ENCODE measurements around the gene HELZ2.

The HELZ2 gene, protein sequence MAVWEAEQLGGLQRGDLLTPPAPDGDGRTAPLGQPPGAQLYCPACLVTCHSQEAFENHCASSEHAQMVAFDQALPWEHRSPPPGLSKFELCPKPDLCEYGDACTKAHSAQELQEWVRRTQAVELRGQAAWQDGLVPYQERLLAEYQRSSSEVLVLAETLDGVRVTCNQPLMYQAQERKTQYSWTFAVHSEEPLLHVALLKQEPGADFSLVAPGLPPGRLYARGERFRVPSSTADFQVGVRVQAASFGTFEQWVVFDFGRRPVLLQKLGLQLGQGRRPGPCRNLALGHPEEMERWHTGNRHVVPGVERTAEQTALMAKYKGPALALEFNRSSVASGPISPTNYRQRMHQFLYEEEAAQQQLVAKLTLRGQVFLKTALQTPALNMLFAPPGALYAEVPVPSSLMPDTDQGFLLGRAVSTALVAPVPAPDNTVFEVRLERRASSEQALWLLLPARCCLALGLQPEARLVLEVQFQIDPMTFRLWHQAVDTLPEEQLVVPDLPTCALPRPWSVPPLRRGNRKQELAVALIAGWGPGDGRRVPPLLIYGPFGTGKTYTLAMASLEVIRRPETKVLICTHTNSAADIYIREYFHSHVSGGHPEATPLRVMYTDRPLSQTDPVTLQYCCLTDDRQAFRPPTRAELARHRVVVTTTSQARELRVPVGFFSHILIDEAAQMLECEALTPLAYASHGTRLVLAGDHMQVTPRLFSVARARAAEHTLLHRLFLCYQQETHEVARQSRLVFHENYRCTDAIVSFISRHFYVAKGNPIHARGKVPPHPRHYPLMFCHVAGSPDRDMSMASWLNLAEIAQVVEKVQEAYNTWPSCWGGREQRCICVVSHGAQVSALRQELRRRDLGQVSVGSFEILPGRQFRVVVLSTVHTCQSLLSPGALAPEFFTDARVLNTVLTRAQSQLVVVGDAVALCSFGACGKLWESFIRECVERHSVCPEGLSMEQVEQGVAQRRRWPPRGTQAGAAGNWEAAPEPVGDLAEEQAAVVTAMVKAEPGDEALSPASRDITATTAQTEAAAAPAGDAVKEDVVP (N-terminal part only)

DNA sequence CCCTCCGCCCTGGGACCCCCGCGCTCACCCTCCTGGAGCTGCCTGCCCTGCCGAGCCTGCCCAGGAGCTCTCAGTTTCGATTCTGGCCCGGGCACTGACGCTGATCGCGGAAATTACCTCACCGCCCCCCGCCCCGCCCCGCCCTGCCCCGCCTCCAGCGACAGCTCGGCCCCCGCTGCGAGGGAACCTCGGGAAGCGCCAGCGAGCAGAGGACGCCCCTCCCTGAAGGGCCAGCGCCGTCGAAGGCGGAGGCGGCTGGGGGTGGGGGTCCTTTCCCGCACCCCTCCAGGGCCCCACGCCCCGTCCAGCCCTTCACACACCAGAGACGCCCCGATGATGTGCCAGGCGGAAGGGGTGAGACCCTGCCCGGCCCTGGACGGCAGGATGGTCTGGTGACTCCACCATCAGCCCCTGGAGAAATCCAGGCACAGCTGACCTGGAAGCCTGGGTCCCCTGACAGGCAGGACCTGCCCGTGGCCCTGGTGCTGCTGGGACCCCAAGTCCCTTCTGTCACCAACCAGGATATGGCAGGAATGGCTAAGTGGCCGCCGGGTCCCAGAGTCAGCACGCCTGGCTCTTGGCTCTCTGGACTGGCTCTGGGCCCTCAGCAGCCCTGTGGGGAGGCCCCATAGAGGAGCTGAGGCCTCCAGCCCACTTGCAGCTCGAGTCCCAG lies at the start of gene HELZ2:
HELZ2 (minus strand) TSS at position 84 of the 673 bp plus-strand sequence. CDS start 1,854 bp downstream, outside the sequence.
- Histone ChIP-seq H3K4me2 (ENCODE audit: low read length) (peak within 1 kb of the TSS; percentile 82), H3K9me3 (ENCODE audit: control insufficient read depth, insufficient read depth, low read length) (no peaks in the 10 kb centered on the region), H3K79me2 (ENCODE audit: control insufficient read depth, low read length) (no peaks in the 10 kb centered on the region), H4K20me1 (ENCODE audit: control insufficient read depth, insufficient read depth, low read depth, low read length) (no peaks in the 10 kb centered on the region), H3K27ac (ENCODE audit: low read depth, low read length) (no peak within 1 kb of the TSS), H3F3A (ENCODE audit: control insufficient read depth, insufficient read depth) (no peaks in the 10 kb centered on the region), H3K4me3 (ENCODE audit: low read length) (peak within 1 kb of the TSS; percentile 67), H3K9me2 (replicated peaks; ENCODE audit: control insufficient read depth, low read length) (no peaks in the 10 kb centered on the region), H3K27me3 (ENCODE audit: control insufficient read depth, low read length) (peaks cover 13% of the 10 kb centered on the region), H3K4me1 (ENCODE audit: control insufficient read depth, low read length) (peaks cover 7% of the 10 kb centered on the region), H3K36me3 (ENCODE audit: control insufficient read depth, low read length) (no peaks in the 10 kb centered on the region)
- no peak for TF ChIP-seq EZH2phosphoT487 (IDR thresholded peaks at IDR 0.05; ENCODE audit: borderline replicate concordance, low read length)
- TF ChIP-seq, protein P1, sequence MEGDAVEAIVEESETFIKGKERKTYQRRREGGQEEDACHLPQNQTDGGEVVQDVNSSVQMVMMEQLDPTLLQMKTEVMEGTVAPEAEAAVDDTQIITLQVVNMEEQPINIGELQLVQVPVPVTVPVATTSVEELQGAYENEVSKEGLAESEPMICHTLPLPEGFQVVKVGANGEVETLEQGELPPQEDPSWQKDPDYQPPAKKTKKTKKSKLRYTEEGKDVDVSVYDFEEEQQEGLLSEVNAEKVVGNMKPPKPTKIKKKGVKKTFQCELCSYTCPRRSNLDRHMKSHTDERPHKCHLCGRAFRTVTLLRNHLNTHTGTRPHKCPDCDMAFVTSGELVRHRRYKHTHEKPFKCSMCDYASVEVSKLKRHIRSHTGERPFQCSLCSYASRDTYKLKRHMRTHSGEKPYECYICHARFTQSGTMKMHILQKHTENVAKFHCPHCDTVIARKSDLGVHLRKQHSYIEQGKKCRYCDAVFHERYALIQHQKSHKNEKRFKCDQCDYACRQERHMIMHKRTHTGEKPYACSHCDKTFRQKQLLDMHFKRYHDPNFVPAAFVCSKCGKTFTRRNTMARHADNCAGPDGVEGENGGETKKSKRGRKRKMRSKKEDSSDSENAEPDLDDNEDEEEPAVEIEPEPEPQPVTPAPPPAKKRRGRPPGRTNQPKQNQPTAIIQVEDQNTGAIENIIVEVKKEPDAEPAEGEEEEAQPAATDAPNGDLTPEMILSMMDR (IDR thresholded peaks at IDR 0.05; ENCODE audit: low read depth, low read length, poor library complexity, severe bottlenecking) = no peak

DNA sequence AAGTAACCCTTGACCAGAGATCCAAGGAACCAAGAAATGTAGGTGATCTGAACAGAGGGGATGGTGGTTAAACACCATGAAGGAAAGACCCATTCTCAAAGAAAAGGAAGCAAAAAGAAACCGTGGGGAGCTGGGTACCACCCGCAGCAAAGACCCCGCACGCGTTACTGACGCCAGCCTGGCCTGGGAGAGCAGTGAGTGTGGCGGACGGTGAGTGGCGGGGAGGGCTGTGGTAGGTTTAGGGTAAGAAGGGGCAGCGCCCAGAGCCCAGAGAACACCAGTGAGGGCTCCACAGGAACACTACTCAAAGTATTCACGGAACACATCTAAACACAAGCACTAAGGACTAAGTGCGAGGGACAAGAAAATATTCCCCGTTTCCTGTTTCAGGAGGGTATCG lies 48.7 kb upstream of the HELZ2 start:
- no peak overlapping the region for H3K4me3 ChIP-seq (ENCODE audit: low read length)
- H3K4me2 ChIP-seq (ENCODE audit: low read length) = no peak overlapping the region
- no peaks in the 10 kb centered on the region for H3K9me3 ChIP-seq (ENCODE audit: control insufficient read depth, insufficient read depth, low read length)
- H3K36me3 ChIP-seq (ENCODE audit: control insufficient read depth, low read length) = peaks cover 25% of the 10 kb centered on the region
- H3K27me3 ChIP-seq (ENCODE audit: control insufficient read depth, low read length) = no peaks in the 10 kb centered on the region
- peaks cover 10% of the 10 kb centered on the region for H3K4me1 ChIP-seq (ENCODE audit: control insufficient read depth, low read length)
- no peaks in the 10 kb centered on the region for H3K9me2 ChIP-seq (replicated peaks; ENCODE audit: control insufficient read depth, low read length)
- H3K79me2 ChIP-seq (ENCODE audit: control insufficient read depth, low read length) = peaks cover 88% of the 10 kb centered on the region
- TF ChIP-seq, protein P1 (IDR thresholded peaks at IDR 0.05; ENCODE audit: low read depth, low read length, poor library complexity, severe bottlenecking) = no peak
- no peak for TF ChIP-seq EZH2phosphoT487 (IDR thresholded peaks at IDR 0.05; ENCODE audit: borderline replicate concordance, low read length)
- H3F3A ChIP-seq (ENCODE audit: control insufficient read depth, insufficient read depth) = peaks cover 6% of the 10 kb centered on the region; the same call in 1 of the 2 replicates
- H3K27ac ChIP-seq (ENCODE audit: low read depth, low read length) = no peak overlapping the region
- H4K20me1 ChIP-seq (ENCODE audit: control insufficient read depth, insufficient read depth, low read depth, low read length) = no peaks in the 10 kb centered on the region

DNA sequence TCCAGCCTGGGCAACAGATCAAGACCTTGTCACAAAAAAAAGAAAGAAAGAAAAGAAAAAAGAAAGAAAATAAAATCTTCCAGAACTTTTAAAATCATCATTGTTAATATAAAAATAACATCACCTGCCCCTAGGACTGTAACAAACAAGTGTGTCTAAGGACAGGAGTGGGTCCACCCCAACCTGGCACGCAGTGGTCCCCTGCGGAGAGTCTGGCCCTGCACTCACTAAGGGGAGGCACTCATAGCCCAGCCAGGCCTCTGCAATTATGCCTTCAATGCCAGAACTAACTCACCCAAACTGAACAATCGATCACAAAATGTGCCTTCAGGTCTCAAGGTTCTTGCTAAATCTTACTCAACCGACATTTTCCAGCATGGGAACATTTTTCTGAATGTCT lies 48.1 kb upstream of the HELZ2 start:
- no peak overlapping the region for H3K4me2 ChIP-seq (ENCODE audit: low read length)
- no peaks in the 10 kb centered on the region for H3K9me2 ChIP-seq (replicated peaks; ENCODE audit: control insufficient read depth, low read length)
- H3K27me3 ChIP-seq (ENCODE audit: control insufficient read depth, low read length) = no peaks in the 10 kb centered on the region
- H3K36me3 ChIP-seq (ENCODE audit: control insufficient read depth, low read length) = peaks cover 30% of the 10 kb centered on the region
- TF ChIP-seq EZH2phosphoT487 (IDR thresholded peaks at IDR 0.05; ENCODE audit: borderline replicate concordance, low read length) = no peak
- TF ChIP-seq, protein P1 (IDR thresholded peaks at IDR 0.05; ENCODE audit: low read depth, low read length, poor library complexity, severe bottlenecking) = no peak
- H4K20me1 ChIP-seq (ENCODE audit: control insufficient read depth, insufficient read depth, low read depth, low read length) = no peaks in the 10 kb centered on the region
- no peak overlapping the region for H3K4me3 ChIP-seq (ENCODE audit: low read length)
- peaks cover 10% of the 10 kb centered on the region for H3K4me1 ChIP-seq (ENCODE audit: control insufficient read depth, low read length)
- H3K27ac ChIP-seq (ENCODE audit: low read depth, low read length) = no peak overlapping the region
- peaks cover 6% of the 10 kb centered on the region; the same call in 1 of the 2 replicates for H3F3A ChIP-seq (ENCODE audit: control insufficient read depth, insufficient read depth)
- peaks cover 83% of the 10 kb centered on the region for H3K79me2 ChIP-seq (ENCODE audit: control insufficient read depth, low read length)
- no peaks in the 10 kb centered on the region for H3K9me3 ChIP-seq (ENCODE audit: control insufficient read depth, insufficient read depth, low read length)

All from DOHH2 (cell line).